A673 (cell line): ENCODE results near the gene IQCN. TPM values are rescaled to one million over a fixed set of nuclear protein-coding genes. Genes with fewer than 3 reads are reported as not detected.

Experiments
- BruUV-seq: library from RNA; stranded (reverse); fragments of 400-500 nt; replicated peaks from 2 replicates; lab custom pipeline; 2021; lab: Mats Ljungman, UMichigan
- CTCF ChIA-PET: fragments of 300-600 bp; sonication (Branson Sonifier 250); formaldehyde crosslinking; loops from one replicate; lab custom pipeline; 2022; ENCODE audit warnings: antibody characterized with exemption; lab: Charles Lee
- POLR2A ChIA-PET: fragments of 300-600 bp; sonication (Branson Sonifier 250); formaldehyde crosslinking; loops from one replicate; lab custom pipeline; 2022; ENCODE audit warnings: antibody characterized with exemption; ENCODE audit not compliant: low non-redundant PET; lab: Charles Lee
- DNase-seq: peaks from one replicate; pipeline ENCODE4 v3.0.0-alpha.2; 2015; ENCODE audit warnings: low spot score
- H3K27ac ChIP-seq: fragments of 200-600 bp; sonication (generic); 2 replicates; pipeline ENCODE4 v1.5.1; 2016; ENCODE audit warnings: mixed run types, low read depth, mild to moderate bottlenecking, mixed read lengths, antibody characterized with exemption, low read length; ENCODE audit not compliant: poor library complexity, severe bottlenecking
- H3K27me3 ChIP-seq: fragments of 200-600 bp; sonication (generic); replicated peaks from 2 replicates; pipeline ENCODE4 v1.6.1; 2017; ENCODE audit warnings: mixed run types, low read depth, mild to moderate bottlenecking, mixed read lengths, antibody characterized with exemption, low read length; ENCODE audit not compliant: insufficient read depth, poor library complexity
- H3K36me3 ChIP-seq: fragments of 200-600 bp; sonication (generic); 2 replicates; pipeline ENCODE4 v1.6.1; 2016; ENCODE audit warnings: mixed run types, mild to moderate bottlenecking, mixed read lengths, antibody characterized with exemption, low read length; ENCODE audit not compliant: insufficient read depth, poor library complexity, severe bottlenecking
- H3K4me1 ChIP-seq: fragments of 200-600 bp; sonication (generic); 2 replicates; pipeline ENCODE4 v1.6.1; 2017; ENCODE audit warnings: mixed run types, mild to moderate bottlenecking, mixed read lengths, antibody characterized with exemption, low read length; ENCODE audit not compliant: insufficient read depth, poor library complexity, severe bottlenecking
- H3K4me3 ChIP-seq: fragments of 200-600 bp; sonication (generic); 2 replicates; pipeline ENCODE4 v1.5.1; 2016; ENCODE audit warnings: low read depth, mixed run types, mild to moderate bottlenecking, mixed read lengths, low read length; ENCODE audit not compliant: poor library complexity, severe bottlenecking
- H3K9me3 ChIP-seq: fragments of 200-600 bp; sonication (generic); 2 replicates; pipeline ENCODE4 v1.6.1; 2016; ENCODE audit warnings: mixed run types, low read depth, mild to moderate bottlenecking, mixed read lengths, antibody characterized with exemption, low read length; ENCODE audit not compliant: poor library complexity, severe bottlenecking
- EZH2 ChIP-seq: fragments of 200-600 bp; sonication (generic); IDR thresholded peaks from 2 replicates; pipeline ENCODE4 v1.6.1; 2017; ENCODE audit warnings: borderline replicate concordance, low read depth, mild to moderate bottlenecking, mixed read lengths, antibody characterized with exemption, low read length; ENCODE audit not compliant: poor library complexity, severe bottlenecking
- intact Hi-C: fragments of 100-400 bp; cut with micrococcal nuclease; formaldehyde crosslinking; loops from one replicate; pipeline ENCODE4 v1.10.0; 2022; ENCODE audit not compliant: unreplicated experiment
- total RNA-seq: library from RNA; stranded (reverse); gene quantifications from 2 replicates; pipeline ENCODE4 v1.2.3, GENCODE V29; 2021
- TF ChIP-seq, protein P1 (sequence below): fragments of 300-800, 200-600 bp; sonication (generic); conservative IDR thresholded peaks from 2 replicates; pipeline ENCODE4 v1.5.1; 2017; ENCODE audit warnings: low read depth, mild to moderate bottlenecking, antibody characterized with exemption, low read length, moderate library complexity, mixed read lengths

IQCN gene
- total RNA-seq, 1 experiment from 2014 or later: 10.2 TPM

DNA sequence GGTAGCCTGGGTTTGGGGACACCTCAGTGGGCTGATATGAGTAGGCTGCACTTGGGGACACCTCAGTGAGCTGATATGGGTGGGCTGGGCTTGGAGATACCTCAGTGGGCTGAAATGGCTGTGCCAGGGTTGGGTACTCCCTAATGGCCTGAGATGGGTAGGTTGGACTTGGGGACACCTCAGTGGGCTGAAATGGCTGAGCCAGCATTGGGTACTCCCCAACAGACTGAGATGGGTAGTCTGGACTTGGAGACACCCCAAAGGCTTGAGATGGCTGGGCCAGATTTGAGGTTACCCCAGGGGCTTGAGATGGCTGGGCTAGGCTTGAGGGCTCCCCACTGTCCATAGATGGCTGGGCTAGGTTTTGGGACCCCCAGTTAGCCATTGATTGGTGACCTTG is 12.1 kb downstream of the IQCN start:
- H3K4me1 ChIP-seq: no peaks in the 10 kb centered on the region
- peaks cover 25% of the 10 kb centered on the region for H3K36me3 ChIP-seq
- ChIA-PET CTCF (no interaction called here), POLR2A (no interaction called here)
- no peaks in the 10 kb centered on the region for H3K27me3 ChIP-seq
- no peak for DNase-seq
- H3K27ac ChIP-seq: no peak overlapping the region
- BruUV-seq: no TSS peak
- no peaks in the 10 kb centered on the region for H3K9me3 ChIP-seq
- no peak overlapping the region for H3K4me3 ChIP-seq
- intact Hi-C loops: no loop called here
- no peak for TF ChIP-seq EZH2
- TF ChIP-seq, protein P1, sequence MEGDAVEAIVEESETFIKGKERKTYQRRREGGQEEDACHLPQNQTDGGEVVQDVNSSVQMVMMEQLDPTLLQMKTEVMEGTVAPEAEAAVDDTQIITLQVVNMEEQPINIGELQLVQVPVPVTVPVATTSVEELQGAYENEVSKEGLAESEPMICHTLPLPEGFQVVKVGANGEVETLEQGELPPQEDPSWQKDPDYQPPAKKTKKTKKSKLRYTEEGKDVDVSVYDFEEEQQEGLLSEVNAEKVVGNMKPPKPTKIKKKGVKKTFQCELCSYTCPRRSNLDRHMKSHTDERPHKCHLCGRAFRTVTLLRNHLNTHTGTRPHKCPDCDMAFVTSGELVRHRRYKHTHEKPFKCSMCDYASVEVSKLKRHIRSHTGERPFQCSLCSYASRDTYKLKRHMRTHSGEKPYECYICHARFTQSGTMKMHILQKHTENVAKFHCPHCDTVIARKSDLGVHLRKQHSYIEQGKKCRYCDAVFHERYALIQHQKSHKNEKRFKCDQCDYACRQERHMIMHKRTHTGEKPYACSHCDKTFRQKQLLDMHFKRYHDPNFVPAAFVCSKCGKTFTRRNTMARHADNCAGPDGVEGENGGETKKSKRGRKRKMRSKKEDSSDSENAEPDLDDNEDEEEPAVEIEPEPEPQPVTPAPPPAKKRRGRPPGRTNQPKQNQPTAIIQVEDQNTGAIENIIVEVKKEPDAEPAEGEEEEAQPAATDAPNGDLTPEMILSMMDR: no peak

DNA sequence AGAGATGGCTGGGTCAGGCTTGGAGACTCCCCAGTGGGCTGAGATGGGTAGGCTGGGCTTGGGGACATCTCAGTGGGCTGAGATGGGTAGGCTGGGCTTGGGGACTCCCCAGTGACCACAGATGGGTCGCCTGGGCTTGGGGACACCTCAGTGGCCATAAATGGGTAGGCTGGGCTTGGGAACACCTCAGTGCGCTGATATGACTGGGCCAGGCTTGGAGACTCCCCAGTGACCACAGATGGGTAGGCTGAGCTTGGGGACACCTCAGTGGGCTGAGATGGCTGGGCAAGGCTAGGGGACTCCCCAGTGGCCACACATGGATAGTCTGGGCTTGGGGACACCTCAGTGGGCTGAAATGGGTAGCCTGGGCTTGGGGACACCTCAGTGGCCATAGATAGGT is 12.8 kb downstream of the IQCN start:
- Histone ChIP-seq H3K27ac (no peak overlapping the region), H3K4me3 (no peak overlapping the region), H3K4me1 (no peaks in the 10 kb centered on the region), H3K27me3 (no peaks in the 10 kb centered on the region), H3K36me3 (peaks cover 19% of the 10 kb centered on the region), H3K9me3 (no peaks in the 10 kb centered on the region)
- POLR2A ChIA-PET: no interaction called here
- BruUV-seq: no TSS peak
- DNase-seq: no peak
- CTCF ChIA-PET: interaction anchor here (0.5 kb wide), 1 partner anchor 216 kb away, joined by 6 read pairs; no protein-coding TSS in a partner anchor
- TF ChIP-seq EZH2: no peak
- TF ChIP-seq, protein P1: no peak
- intact Hi-C loops: no loop called here

DNA sequence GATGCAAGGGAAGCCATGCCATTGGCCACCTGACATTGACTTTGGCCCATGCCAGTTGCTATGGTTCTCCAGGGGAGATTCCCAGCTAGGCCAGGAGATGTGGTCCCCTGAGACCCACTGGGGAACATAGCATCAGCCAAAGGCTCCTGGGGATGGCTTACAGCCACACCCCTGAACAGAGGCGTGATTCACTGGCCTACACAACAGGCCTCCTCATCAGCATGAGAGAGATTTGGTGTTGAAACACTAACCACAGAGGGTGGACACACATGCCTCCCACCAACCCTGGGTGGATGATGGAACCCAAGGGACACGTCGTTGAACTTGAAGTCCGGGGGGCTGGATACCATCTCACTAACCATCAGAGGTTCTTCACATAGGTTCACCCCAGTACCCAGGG is 14.4 kb downstream of the IQCN start:
- no peaks in the 10 kb centered on the region for H3K4me1 ChIP-seq
- no peaks in the 10 kb centered on the region for H3K9me3 ChIP-seq
- H3K36me3 ChIP-seq: peaks cover 3% of the 10 kb centered on the region
- H3K4me3 ChIP-seq: no peak overlapping the region
- H3K27me3 ChIP-seq: no peaks in the 10 kb centered on the region
- H3K27ac ChIP-seq: no peak overlapping the region
- ChIA-PET CTCF (no interaction called here), POLR2A (no interaction called here)
- no peak for TF ChIP-seq EZH2
- TF ChIP-seq, protein P1: no peak
- DNase-seq: no peak
- no TSS peak for BruUV-seq
- intact Hi-C loops: no loop called here
